Activated gamma-delta T cell treated with anti-CD3 and anti-CD28 coated beads, Interleukin-2, amount 50 U/mL, for 16 hours (primary cell): ENCODE measurements around the gene GOLGA6D.
A peak's percentile ranks its signal among the peaks of the same experiment; 100 is the strongest.
"Not testable (repeated sequence)": the region's sequence is repeated elsewhere in the genome, so short reads cannot be mapped to it uniquely, and the experiment has no call there.

ENCODE experiments used
- DNase-seq: peaks from one replicate; pipeline ENCODE4 v3.0.0-alpha.2; 2020; ENCODE audit warnings: low read depth

Gene GOLGA6D, protein sequence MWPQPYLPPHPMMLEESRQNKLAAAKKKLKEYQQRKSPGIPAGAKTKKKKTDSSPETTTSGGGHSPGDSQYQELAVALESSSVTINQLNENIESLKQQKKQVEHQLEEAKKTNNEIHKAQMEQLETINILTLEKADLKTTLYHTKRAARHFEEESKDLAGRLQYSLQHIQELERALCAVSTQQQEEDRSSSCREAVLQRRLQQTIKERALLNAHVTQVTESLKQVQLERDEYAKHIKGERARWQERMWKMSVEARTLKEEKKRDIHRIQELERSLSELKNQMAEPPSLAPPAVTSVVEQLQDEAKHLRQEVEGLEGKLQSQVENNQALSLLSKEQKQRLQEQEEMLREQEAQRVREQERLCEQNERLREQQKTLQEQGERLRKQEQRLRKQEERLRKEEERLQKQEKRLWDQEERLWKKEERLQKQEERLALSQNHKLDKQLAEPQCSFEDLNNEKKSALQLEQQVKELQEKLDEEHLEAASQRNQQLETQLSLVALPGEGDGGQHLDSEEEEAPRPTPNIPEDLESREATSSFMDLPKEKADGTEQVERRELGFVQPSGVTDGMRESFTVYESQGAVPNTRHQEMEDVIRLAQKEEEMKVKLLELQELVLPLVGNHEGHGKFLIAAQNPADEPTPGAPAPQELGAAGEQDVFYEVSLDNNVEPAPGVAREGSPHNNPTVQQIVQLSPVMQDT

DNA sequence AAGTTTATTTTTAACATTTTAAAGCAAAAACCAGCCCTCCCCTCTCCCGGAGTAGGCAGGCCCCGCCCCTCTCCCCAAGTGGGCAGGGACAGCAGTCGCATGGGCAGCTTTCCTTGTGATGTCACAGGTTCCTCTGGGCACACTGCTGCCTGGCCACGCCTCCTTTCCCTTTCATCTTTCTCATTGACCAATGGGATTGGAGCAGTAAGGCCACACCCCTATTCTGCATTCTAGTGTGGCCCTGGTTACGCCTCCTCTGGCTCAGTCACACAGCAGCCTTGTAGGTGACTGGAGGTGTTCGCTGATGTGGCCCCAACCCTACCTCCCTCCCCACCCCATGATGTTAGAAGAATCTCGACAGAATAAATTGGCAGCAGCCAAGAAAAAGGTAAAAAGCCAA is at the start of gene GOLGA6D:
GOLGA6D (plus strand) TSS at position 264 of the 400 bp plus-strand sequence; CDS start at position 305, 41 bp downstream.
- not testable (repeated sequence) for DNase-seq

DNA sequence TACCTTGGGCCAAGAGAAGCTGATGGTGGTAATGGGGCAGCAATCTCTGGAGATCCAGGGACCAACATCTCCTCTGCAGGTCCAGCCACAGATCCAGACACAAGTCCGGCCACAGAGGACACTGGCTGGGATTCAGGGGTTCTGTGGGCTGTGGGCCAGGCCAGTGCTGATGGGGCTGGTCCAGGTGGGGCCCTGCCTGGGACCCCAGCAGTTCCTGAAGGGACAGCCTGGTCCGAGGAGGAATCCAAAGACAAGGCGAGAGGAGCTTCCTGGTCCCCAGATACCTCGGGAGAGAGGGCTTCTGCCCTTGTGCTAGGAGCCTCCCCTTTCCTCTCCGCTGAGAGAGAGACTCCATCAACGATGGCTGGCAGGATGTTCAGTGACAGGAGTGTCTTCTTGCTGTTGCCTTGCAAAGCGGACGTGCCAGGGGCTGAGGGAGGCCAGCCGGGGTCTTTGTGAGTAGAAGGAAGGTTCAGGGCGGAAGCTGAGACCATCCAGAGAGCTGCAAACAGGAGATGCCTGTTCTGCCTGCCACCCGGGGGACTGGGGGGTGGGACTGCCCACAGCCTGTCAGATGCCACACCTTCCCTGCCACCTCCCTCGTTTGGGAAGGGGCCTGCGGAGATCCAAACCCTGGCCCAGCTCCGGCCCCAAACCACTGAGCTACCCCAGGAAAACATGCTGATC is 49.0 kb upstream of the GOLGA6D start:
- no peak for DNase-seq

DNA sequence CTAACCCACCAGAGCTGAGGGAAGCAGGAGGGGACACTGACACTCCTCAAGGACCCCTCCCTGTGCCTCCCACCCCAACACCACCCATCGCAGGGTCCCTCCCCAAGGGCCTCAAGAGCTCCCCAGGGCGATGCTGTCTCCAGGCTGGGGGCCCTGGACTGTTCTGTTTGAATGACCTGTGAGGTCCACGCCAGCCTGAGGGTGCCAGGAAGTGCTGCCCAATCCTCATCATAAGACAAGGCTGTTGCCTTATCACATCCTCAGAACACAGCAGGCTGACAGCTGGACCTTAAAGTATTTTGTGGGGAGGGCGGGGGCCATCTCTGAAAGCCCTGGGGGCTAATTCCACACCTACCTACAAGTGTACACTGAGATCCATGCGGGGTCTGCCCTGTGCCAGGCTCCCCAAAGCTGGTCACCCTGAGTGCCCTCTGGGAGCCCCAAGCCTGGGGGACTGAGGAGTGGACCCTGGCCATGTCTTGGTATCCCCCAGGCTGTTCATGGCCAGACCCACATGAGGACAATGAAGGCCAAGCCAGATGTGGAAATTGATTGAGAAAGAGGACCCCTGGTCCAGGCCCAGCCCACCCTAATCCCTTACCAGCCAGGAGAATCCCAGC is 48.3 kb upstream of the GOLGA6D start:
- no peak for DNase-seq

DNA sequence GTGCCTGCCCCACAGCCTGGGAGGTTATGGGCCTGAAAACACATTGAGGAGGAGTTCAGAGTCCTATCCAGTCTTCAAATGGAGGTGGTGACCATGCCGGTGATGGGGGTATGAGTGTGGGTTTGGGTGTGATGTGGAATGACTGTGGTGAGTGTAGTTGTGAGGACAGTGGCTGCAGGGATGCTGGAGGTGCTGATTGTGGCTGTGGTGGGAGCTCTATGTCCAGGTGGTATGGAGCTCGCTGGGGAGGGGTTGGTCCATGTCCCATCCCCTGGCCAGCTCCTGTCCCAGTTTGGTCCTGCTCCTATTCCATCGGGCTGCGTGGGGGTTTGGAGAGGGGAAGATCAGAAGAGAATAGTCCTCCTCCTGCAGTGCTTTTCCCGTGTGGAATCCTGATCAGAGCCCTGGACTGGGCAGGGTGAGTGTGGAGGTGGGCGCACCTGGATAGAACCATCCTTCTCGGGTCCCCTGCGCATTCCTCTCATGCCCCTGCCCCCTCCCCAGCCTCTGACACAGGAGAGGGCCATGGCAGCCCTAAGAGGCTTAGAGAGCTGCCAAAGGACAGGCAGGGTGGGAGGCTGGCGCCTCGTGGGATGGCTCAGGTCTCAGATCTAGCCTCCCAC is 47.5 kb upstream of the GOLGA6D start:
- no peak for DNase-seq

DNA sequence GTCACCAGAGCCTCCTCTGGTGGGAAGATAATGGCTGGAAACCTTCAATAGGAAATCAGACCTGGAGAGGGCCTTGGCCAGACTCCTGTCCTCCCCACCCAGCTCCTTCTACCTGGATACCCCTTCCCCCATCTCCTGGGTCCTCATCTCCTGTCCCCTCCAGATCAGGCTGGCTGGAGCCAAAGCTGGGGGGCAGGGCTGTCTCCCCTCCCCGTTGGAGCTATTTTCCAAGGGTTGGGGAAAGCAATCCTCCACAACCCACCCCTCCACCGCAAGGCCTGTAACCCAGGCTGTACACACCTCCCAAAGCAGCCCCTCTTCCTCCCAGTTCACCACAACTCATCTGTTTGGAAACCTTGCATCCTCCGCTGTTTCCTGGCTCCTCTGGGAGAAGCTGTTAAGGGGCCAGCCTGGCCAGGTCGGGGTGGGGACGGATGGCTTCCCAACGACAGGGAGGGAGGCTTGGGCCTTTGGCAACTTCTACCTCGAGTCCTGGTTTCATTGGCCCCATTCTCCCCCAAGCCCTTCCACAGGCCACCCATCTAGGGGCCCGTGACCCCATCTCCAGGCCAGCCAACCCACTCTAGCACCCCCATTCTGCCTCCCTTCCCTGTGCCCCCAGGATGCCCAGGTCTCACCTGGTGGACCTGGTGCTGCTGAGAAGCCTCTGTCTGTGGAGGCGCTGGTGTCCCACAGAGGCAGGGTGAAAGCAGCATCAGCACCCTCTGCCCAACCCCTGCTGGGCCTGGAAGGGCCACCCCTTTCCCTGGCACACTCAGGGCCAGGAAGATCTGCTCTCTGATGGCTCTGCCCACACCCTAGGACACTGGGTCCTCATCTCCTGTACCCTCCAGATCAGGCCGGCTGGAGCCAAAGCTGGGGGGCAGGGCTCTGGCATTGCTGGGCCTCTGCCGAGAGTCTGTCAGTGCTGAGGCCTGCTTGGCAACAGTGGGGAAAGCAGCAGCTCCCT is 46.6 kb upstream of the GOLGA6D start:
- DNase-seq: no peak

DNA sequence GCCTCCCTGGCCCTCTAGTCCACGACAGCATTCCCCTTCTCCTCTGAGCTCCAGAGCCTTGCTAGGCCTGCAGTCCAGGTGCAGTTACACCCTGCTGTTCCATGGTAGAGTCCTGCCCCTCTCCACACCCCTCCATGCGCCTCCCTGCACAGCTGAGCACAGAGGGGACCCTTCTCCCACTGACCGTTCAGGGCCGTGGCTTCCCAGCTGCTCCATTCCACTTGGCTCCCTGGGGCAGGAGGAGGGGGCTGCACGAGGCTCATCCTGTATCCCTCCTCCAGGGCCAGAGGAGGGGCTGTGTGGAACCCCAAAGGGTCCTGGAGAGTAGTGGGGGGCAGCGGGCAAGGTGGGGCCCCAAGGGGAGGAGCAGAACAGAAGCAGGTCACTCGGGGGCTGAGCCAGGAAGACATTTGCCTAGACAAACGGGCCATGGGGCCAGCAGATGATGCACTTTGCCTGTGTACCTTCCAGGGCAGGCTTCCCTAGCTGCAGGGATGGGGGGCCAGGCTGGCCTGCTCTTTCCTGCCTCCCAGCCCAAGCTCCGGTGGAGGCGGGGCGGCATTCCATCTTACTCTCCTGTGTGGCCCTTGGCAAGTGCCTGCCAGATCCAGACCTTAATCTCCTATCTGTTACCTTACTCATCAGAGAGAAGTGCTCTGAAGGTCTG is 45.2 kb upstream of the GOLGA6D start:
- DNase-seq: no peak

DNA sequence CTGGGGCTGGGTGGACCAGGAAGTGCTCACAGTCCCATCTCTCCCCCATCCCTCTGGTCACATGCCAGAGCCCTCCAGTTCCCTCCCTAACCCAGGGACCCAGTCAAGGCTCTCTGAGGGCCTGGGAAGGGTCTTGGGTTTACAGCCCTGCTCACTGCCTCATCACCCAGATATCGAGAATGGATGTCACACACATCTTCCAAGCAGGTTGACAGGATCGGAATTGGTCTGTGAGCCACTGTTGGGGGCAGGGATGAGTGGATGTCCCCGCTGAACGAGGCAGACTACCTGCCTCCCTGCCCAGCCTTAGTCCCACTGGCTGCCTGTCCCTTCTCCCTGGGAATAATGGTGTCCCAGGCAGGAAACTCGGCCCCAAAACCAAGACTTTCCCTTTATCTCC is 44.5 kb upstream of the GOLGA6D start:
- no peak for DNase-seq

DNA sequence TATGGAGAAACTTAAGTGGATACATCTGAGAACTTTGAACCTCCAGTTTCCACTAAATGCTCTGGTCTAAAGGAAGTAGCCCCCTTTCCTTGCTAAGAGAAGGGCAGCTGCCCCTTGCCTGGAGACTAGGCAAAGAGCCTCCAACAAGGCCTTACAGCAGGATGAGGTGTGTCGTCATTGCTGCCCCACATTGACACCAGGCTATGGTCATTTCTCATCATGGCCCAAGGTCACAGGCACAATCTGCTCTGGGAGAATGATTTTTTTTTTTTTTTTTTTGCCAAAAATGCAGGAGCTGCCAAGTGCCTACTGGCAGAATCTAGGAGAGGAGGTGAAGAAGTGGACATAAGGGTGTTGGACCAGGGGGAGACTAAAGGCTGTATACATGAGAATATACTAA is 36.9 kb upstream of the GOLGA6D start:
- DNase-seq: not testable (repeated sequence)

DNA sequence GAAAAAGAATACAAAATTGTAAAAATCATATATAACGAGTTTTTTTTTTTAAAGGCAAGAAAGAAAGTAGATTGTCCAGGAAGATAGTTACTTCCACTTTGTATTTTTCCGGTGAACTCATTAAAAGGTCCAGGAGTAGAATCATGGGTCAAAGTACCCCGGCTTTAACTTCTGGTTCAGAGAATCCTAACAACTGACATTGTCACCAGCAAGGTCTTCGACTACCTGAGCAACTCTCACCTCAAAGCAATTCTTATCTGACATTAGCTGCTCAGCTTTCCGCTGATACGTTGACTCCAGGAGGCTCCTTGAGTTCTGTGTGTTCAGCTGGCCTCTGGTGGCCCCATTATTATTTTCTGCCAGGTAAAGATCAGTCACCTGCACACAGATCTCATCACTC is 33.6 kb upstream of the GOLGA6D start:
- not testable (repeated sequence) for DNase-seq

DNA sequence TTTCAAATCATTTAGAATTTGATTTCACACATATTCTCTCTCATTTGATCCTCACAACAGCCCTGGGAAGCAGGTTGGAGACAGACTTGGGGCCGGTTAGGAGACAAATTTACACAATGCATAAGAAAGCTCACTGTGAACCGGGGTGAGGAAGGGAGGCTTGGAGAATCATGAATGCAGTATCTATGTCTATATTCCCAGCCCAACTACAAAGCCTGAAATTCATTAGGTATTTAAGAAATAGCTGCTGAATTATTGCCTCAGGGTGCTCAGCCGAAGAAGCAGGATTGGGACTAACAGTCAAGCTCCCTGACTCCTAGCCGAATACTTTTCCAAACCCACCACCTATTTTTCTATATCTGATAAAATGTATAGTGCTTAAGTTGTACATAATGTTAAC is 32.9 kb upstream of the GOLGA6D start:
- no peak for DNase-seq

DNA sequence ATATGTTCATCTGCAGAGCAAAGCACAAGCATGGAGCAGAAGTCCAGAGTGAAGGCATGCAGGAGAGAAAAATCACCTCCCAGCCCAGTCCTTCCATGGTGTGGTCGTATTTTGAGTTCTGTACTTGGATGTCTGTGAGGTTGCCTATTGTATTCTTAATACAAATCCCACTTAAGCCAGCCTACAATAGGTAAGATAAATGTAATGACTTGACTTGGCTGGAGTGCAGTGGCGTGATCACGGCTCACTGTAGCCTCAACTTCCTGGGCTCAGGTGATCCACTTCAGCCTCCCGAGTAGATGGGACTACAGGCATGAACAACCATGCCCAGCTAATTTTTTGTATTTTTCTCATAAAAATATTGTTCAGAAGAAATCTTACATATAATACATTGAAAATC is 31.3 kb upstream of the GOLGA6D start:
- DNase-seq: not testable (repeated sequence)

DNA sequence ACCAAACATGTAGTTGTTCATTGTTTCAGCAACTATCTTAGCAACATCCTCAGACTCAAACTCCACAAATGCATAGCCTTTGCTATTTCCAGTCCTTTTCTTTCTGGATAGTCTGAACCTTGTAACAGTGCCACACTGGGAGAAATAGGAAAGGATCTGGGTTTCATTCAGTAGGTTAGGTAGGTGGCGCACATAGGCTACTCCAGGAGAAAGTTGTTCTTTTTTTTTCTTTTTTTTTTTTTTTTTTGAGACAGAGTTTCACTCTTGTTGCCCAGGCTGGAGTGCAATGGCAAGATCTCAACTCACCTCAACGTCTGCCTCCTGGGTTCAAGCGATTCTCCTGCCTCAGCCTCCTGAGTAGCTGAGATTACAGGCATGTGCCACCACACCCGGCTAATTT is 30.4 kb upstream of the GOLGA6D start:
- DNase-seq: not testable (repeated sequence)

DNA sequence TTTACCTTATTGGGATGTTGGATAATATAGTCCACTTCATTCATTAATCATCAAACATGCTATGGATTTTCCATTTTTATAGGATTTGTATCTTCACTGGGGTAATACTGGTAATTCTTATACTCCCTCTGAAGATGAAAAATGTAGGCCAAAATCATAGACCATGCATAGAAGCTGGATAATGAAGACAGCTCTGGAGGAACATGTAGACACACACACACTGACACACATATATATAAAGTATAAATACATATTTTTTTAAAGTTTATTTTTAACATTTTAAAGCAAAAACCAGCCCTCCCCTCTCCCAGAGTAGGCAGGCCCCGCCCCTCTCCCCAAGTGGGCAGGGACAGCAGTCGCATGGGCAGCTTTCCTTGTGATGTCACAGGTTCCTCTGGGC is 24.6 kb upstream of the GOLGA6D start, which contains the start of gene GOLGA6C:
GOLGA6C (plus strand) TSS at position 301 of the 400 bp plus-strand sequence. CDS start 265 bp downstream, outside the sequence.
- DNase-seq: not testable (repeated sequence)

DNA sequence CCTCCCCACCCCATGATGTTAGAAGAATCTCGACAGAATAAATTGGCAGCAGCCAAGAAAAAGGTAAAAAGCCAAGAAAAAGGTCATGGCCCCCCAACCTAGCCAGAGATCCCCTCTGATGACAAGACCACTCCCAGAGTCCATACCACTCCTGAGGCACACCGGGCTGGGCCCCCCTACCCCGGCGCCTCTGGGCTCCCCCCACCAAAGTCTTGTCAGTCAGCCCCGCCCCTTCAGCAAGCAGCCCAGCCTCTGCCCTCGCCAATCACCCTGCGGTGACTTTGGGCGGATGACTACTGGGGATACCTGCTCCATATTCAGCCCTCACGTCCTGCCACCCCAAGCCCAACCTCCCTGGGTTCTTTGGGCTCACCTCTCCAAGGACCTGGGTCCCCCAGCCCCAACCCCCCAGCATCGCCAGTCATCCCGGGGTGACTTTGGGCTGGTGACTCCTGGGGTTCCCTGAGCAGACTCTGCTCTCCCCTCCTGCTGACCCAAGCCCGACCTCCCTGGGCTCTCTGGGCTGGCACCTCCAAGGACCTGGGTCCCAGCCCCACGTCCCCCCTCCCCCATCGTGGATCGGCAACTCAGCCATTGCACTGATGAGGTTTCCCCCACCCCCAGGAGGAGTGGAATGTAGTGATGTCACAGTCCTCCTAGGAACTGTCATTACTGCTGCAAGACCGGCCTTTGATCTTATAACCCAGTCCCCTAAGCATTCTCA is 23.9 kb upstream of the GOLGA6D start:
- DNase-seq: not testable (repeated sequence)

DNA sequence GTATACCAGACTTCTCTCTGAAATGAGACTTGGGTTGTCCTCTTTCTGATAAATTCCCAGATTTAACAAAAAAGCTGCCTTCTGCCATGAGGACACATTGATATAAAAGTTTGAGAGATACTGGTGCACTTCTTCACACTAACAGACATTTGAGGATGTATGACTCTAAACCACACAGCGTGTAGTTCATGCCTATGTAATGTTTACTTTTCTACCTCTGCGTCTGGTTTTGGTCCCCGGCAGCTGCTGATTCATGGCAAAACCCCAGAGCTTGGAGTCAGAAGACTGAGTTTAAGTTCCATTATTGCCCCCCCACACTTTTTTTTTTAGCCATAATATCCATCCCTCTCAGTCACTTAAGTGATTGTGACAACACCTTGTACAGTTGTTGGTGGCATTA is 22.8 kb upstream of the GOLGA6D start:
- not testable (repeated sequence) for DNase-seq

DNA sequence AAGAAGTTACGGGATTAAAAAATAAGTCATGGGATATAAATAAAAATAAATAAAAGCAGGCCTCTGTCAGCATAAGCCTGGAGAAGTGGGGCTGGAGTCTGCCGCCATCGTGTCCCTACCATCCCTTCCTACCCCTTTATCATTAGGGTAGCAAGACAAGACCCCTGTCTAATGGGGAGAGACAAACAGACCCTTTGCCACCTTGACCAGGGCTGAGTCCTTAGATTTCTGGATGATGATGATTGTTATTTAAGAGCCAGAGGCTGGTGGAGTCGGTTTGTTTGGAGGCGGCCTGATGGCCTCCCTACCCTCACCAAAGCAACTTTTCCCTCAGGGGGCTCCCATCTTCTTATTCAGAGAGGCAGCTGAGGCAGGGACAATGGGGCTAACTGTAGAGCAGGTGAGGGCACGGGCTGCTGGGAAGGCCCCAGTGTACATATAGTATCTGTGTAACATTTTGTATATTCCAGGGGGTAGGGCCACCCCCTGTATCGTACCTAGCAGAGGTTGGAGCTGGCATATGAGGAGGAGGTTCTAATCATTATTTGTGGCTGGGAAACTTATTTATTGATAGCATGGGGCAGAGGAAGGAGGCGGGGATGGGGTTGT is 8.8 kb upstream of the GOLGA6D start:
- not testable (repeated sequence) for DNase-seq

DNA sequence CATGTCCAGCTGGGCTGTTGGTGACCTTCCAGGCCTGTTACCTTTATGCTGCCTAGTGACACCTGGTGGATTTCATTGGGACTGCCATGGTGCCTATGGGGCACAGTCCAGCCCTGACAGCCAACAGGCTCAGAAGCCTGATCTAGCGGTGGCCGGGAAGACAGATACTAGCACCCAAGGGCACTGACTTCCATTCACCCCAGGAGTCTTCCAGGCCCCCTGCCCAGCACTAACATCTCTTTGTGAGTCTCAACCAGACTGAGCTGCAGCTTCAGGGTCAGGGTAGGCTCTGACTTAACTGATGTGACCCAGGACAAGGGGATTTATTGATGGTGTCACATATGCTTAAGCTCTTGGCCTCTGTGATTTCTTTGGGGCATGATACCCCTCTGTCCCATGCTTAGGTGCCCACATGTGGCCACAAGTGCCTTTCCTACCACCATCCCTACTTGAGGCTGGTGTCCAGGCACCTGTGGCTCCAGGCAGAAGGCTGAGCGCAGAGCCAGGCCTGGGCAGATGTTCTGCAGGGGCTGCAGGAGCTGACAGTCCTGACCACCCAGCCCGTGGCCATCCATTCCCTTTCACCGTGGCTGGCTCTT is 8.0 kb upstream of the GOLGA6D start:
- peak; percentile 43 for DNase-seq

DNA sequence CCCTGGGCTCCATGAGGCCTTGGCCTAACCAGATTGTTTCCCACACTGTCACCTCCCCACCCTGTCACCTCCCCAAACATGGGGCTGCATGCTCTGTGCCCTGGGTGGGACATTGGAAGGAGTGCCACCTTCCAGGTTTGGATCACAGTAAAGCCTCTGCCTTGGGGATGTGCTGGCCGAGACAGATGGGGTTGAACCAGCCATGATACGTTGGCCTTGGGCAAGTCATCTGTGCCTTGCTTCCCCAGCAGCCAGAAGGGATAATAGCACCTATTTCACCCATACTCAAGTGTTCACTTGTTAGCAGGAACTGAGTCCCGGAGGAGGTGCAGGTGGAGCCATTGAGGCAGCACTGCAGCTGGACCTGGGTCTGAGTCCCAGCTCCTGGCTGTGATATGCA is 7.0 kb upstream of the GOLGA6D start:
- not testable (repeated sequence) for DNase-seq
